Measurements from ENCODE around the gene SIX5.
A peak's percentile ranks its signal among the peaks of the same experiment; 100 is the strongest.
"Not testable (repeated sequence)": the region's sequence is repeated elsewhere in the genome, so short reads cannot be mapped to it uniquely, and the experiment has no call there.

Gene SIX5

DNA sequence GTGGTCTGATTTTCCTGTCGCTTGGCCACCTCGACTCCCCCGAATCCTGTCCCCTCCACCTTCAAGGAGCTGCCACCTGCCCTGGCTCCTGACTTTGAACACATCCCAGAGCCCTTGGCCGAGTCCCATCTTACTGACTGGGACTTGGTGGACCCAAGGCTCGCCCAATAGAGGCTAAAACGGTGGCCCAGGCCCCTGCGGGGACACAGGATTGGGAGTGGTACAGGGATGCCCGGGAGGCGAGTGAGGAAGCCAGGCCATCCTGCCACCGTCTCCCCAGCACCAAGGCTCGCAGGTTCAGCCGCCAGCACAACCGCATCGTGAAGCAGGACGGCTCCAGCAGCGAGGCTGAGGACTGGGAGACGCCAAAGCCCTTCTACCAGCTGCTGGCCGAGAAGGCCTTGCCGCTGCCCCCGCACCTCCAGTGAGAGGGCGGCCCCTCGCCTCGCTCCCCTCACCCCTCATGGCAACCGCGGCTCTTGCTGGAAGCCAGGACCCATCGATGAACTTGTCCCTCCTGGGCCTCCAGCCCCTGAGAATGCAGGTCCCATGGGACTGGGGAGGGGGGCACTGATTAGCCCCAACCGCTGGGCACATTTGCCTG lies 5.3 kb downstream of the SIX5 start:
- Histone ChIP-seq H3K36me3 (ENCODE audit: insufficient read depth, low read length) (no peaks in the 10 kb centered on the region), H3K4me1 (ENCODE audit: insufficient read depth, low read length) (peaks cover 36% of the 10 kb centered on the region), H3K27ac (ENCODE audit: low read depth, low read length) (peak overlapping the region; percentile 92), H3K4me3 (ENCODE audit: low read depth in 1 of 2, low read length in 2 of 2) (peak overlapping the region in 1 of 2 donors; percentile 39), H3K9me3 (ENCODE audit: low read length) (no peaks in the 10 kb centered on the region), H3K27me3 (ENCODE audit: control insufficient read depth in 1 of 2, insufficient read depth in 2 of 2, low read length in 2 of 2) (no peaks in the 10 kb centered on the region), H3K9ac (ENCODE audit: low read length) (peak overlapping the region; percentile 36)

DNA sequence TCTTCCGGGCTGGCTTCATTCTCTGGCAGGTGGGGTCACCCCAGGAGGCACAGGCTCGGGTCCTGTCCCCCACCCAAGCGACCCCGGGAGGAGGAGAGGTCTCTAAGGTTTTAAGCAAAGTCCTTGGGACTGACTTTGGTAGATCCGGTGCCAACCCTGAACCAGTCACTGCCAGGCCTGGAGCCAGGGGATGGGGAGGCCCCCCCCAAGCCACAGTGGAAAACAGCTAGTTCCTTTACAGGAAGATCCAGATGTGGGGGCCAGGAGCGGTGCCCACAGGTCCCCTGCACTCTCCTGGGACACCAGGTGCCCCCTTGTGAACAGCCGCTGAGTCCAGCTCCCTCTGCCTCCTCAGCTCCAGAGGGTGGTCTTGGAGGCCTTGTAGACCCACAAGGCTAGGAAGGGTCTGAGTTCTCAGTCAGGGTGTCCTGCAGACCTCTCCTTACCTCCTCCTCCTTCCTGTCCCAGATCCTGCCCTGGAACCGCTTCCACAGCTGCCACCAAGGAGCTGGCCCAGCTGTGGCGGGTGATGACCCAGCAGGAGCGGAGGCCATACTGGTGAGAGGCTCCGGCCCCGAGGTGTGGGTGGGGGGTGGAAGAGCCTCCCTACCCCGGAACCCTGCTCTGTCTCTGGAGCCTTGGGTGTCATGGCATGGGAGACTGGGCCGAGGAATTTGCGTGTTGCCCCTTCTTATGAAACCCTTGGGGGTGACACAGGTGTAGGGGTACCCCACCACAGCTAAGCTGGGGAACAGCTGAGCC lies 6.0 kb downstream of the SIX5 start:
- Histone ChIP-seq H3K36me3 (ENCODE audit: insufficient read depth, low read length) (no peaks in the 10 kb centered on the region), H3K4me1 (ENCODE audit: insufficient read depth, low read length) (peaks cover 36% of the 10 kb centered on the region), H3K27me3 (ENCODE audit: control insufficient read depth in 1 of 2, insufficient read depth in 2 of 2, low read length in 2 of 2) (no peaks in the 10 kb centered on the region), H3K4me3 (ENCODE audit: low read depth in 1 of 2, low read length in 2 of 2) (no peak overlapping the region), H3K27ac (ENCODE audit: low read depth, low read length) (peak overlapping the region; percentile 10), H3K9ac (ENCODE audit: low read length) (no peak overlapping the region), H3K9me3 (ENCODE audit: low read length) (no peaks in the 10 kb centered on the region)

DNA sequence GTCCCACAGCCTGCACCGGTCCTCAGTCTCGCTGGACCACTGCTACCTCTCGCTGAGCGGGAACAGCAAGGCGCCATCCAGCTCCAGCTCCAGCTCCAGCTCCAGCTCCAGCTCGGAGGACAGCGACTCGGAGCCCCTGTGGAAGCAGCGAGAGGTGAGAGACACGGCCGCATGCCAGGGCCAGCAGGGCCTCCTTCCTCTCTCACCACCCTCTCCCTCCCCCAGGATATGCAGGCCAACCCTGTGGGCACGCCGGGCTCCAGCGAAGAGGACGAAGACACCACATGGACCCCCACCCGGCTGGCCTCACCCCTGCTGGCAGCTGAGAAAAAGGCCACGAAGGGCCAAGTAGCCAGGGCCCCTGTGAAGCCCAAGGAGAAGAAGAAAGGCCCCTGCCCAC lies 7.3 kb downstream of the SIX5 start:
- Histone ChIP-seq H3K4me3 (ENCODE audit: low read depth in 1 of 2, low read length in 2 of 2) (no peak overlapping the region), H3K36me3 (ENCODE audit: insufficient read depth, low read length) (no peaks in the 10 kb centered on the region), H3K27me3 (ENCODE audit: control insufficient read depth in 1 of 2, insufficient read depth in 2 of 2, low read length in 2 of 2) (no peaks in the 10 kb centered on the region), H3K4me1 (ENCODE audit: insufficient read depth, low read length) (peaks cover 36% of the 10 kb centered on the region), H3K9me3 (ENCODE audit: low read length) (no peaks in the 10 kb centered on the region), H3K9ac (ENCODE audit: low read length) (no peak overlapping the region), H3K27ac (ENCODE audit: low read depth, low read length) (no peak overlapping the region)

DNA sequence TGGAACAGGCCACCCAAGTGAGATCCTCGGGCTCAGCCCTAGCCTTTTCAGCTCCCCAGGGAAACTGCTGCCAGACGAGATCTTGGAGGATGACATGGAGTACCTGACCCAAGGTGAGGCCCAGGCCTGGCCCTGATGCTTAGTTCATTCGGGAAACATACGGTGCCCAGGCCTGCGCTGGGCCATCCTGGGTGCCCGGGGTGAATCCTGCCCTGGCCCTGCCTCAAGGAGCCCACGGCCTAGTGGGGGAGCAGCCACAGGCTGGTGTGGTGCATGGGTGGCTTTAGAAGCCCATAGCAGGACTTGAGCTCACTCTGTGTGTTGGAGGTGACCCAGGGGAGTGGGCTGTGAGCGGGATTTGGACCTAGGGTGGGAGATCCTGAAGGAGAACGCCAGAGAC lies 10.1 kb downstream of the SIX5 start:
- Histone ChIP-seq H3K27ac (ENCODE audit: low read depth, low read length) (no peak overlapping the region), H3K36me3 (ENCODE audit: insufficient read depth, low read length) (no peaks in the 10 kb centered on the region), H3K9me3 (ENCODE audit: low read length) (no peaks in the 10 kb centered on the region), H3K4me3 (ENCODE audit: low read depth in 1 of 2, low read length in 2 of 2) (no peak overlapping the region), H3K27me3 (ENCODE audit: control insufficient read depth in 1 of 2, insufficient read depth in 2 of 2, low read length in 2 of 2) (no peaks in the 10 kb centered on the region), H3K4me1 (ENCODE audit: insufficient read depth, low read length) (peaks cover 8% of the 10 kb centered on the region), H3K9ac (ENCODE audit: low read length) (no peak overlapping the region)

DNA sequence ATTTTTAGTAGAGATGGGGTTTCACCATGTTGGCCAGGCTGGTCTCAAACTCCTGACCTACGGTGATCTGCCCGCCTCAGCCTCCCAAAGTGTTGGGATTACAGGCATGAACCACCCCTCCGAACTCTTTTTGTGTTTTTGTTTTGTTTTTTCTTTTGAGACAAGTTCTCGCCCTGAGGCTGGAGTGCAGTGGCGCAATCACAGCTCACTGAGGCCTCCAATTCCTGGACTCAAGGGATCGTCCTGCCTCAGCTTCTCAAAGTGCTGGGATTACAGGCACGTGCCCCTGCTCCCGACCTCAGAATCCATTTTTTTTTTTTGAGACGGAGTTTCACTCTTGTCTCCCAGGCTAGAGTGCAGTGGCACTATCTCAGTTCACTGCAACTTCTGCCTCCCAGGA lies 11.4 kb downstream of the SIX5 start:
- Histone ChIP-seq H3K27ac (ENCODE audit: low read depth, low read length) (no peak overlapping the region), H3K9ac (ENCODE audit: low read length) (no peak overlapping the region), H3K27me3 (ENCODE audit: control insufficient read depth in 1 of 2, insufficient read depth in 2 of 2, low read length in 2 of 2) (no peaks in the 10 kb centered on the region), H3K36me3 (ENCODE audit: insufficient read depth, low read length) (no peaks in the 10 kb centered on the region), H3K9me3 (ENCODE audit: low read length) (no peaks in the 10 kb centered on the region), H3K4me3 (ENCODE audit: low read depth in 1 of 2, low read length in 2 of 2) (no peak overlapping the region), H3K4me1 (ENCODE audit: insufficient read depth, low read length) (no peaks in the 10 kb centered on the region)

DNA sequence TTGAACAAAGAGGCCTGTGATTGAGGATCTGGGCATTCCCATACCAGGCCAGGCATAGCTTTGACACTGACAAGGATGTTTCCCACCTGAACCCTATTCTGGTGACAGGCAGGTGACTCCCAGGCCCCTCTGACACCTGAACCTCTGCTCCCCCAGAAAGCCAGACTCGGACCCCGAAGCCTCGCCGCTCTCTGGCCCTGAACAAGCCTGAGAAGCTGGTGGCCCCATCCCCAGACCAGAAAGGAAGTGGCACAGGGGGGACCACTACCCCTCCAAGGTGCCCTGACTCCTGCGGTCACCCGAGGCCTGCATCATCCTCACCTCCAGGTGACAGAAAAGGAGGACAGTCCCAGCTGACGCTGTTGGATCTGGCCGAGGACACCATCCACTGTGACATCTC lies 14.7 kb downstream of the SIX5 start:
- H3K9me3 ChIP-seq (ENCODE audit: low read length) = no peaks in the 10 kb centered on the region
- H3K4me3 ChIP-seq (ENCODE audit: low read depth in 1 of 2, low read length in 2 of 2) = no peak overlapping the region
- no peaks in the 10 kb centered on the region for H3K36me3 ChIP-seq (ENCODE audit: insufficient read depth, low read length)
- no peaks in the 10 kb centered on the region for H3K4me1 ChIP-seq (ENCODE audit: insufficient read depth, low read length)
- no peak overlapping the region for H3K27ac ChIP-seq (ENCODE audit: low read depth, low read length)
- H3K27me3 ChIP-seq (ENCODE audit: control insufficient read depth in 1 of 2, insufficient read depth in 2 of 2, low read length in 2 of 2) = no peaks in the 10 kb centered on the region
- no peak overlapping the region for H3K9ac ChIP-seq (ENCODE audit: low read length)

DNA sequence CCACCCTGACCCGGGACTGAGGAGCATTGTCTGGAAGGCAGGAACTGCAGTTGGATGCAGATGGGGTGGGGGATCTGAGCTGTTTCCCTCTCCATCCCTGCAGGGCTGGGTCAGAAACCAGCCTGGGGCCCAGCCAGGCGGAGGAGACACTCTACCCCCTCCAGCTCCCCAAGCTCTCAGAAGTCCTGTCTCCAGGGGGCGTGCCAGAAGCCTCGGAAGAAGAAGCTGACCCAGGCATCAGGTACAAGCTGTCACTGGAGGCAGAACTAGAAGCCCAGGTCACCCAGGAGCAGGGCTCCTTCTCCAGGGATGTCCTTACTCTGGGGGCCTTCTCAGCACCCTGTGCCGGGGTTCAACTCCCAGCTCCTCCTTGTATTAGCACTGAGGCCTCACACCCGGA lies 15.5 kb downstream of the SIX5 start:
- H3K9ac ChIP-seq (ENCODE audit: low read length) = no peak overlapping the region
- no peak overlapping the region for H3K27ac ChIP-seq (ENCODE audit: low read depth, low read length)
- H3K27me3 ChIP-seq (ENCODE audit: control insufficient read depth in 1 of 2, insufficient read depth in 2 of 2, low read length in 2 of 2) = no peaks in the 10 kb centered on the region

DNA sequence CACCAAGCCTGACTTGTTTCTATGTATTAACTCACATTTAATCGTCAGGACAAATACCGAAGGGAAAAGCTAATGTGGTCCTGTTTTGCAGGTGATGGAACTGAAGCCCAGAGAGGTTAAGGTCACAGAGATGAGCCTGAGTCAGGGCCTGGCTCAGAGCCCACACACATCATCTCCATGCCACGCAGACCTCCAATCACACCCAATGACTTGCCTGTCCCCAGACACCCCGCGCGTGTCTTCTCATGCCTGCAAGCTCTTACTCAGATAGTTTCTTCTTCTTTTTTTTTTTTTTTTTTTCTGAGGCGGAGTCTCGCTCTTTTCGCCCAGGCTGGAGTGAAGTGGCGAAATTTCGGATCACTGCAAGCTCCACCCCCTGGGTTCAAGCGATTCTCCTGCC lies 16.4 kb downstream of the SIX5 start:
- Histone ChIP-seq H3K9me3 (ENCODE audit: low read length) (no peaks in the 10 kb centered on the region), H3K27ac (ENCODE audit: low read depth, low read length) (no peak overlapping the region)

More for the DNA sequence above, 15.5 kb downstream of the SIX5 start:
- no peak overlapping the region for H3K4me3 ChIP-seq (ENCODE audit: low read depth in 1 of 2, low read length in 2 of 2)
- no peaks in the 10 kb centered on the region for H3K9me3 ChIP-seq (ENCODE audit: low read length)
- H3K4me1 ChIP-seq (ENCODE audit: insufficient read depth, low read length) = no peaks in the 10 kb centered on the region
- H3K36me3 ChIP-seq (ENCODE audit: insufficient read depth, low read length) = no peaks in the 10 kb centered on the region

DNA sequence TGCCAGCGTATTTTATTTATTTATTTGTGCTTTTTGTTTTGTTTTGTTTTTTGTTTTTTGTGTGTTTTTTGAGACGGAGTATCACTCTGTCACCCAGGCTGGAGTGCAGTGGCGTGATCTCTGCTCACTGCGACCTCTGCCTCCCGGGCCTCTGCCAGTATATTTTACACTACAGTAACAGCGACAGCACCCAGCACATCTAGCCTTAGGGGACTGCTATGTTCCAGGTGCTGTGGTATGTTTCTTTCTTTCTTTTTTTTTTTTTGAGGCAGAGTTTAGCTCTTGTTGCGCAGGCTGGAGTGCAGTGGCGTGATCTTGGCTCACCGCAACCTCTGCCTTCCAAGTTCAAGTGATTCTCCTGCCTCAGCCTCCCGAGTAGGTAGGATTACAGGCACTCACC lies 17.6 kb downstream of the SIX5 start:
- H3K36me3 ChIP-seq (ENCODE audit: insufficient read depth, low read length); H3K27ac ChIP-seq (ENCODE audit: low read depth, low read length); H3K9ac ChIP-seq (ENCODE audit: low read length); H3K27me3 ChIP-seq (ENCODE audit: control insufficient read depth in 1 of 2, insufficient read depth in 2 of 2, low read length in 2 of 2); H3K4me1 ChIP-seq (ENCODE audit: insufficient read depth, low read length); H3K4me3 ChIP-seq (ENCODE audit: low read depth in 1 of 2, low read length in 2 of 2); H3K9me3 ChIP-seq (ENCODE audit: low read length): not testable (repeated sequence)

More for the DNA sequence above, 16.4 kb downstream of the SIX5 start:
- Histone ChIP-seq H3K36me3 (ENCODE audit: insufficient read depth, low read length) (no peaks in the 10 kb centered on the region), H3K4me3 (ENCODE audit: low read depth in 1 of 2, low read length in 2 of 2) (no peak overlapping the region), H3K9ac (ENCODE audit: low read length) (no peak overlapping the region), H3K4me1 (ENCODE audit: insufficient read depth, low read length) (no peaks in the 10 kb centered on the region), H3K27me3 (ENCODE audit: control insufficient read depth in 1 of 2, insufficient read depth in 2 of 2, low read length in 2 of 2) (no peaks in the 10 kb centered on the region)

DNA sequence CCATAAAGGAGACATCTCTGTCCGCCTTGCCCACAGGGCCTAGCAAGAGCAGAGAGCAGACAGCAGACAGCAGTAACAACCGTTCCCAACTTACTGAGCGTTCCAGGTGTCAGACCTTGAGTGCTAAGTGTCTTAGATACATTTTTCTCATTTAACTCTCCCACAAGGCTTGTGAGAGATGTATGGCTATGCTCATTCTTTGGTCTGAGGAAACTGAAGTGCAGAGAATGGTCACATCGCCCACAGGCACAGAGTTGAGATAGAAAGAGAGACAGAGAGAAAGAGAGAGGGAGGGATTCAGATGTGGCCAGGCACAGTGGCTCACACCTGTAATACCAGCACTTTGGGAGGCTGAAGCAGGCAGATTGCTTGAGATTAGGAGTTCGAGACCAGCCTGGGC lies 21.5 kb downstream of the SIX5 start:
- Histone ChIP-seq H3K27me3 (ENCODE audit: control insufficient read depth in 1 of 2, insufficient read depth in 2 of 2, low read length in 2 of 2) (peaks cover 0 to 3% of the 10 kb centered on the region in 2 donors), H3K9ac (ENCODE audit: low read length) (no peak overlapping the region), H3K27ac (ENCODE audit: low read depth, low read length) (no peak overlapping the region), H3K36me3 (ENCODE audit: insufficient read depth, low read length) (no peaks in the 10 kb centered on the region), H3K4me1 (ENCODE audit: insufficient read depth, low read length) (no peaks in the 10 kb centered on the region), H3K9me3 (ENCODE audit: low read length) (no peaks in the 10 kb centered on the region), H3K4me3 (ENCODE audit: low read depth in 1 of 2, low read length in 2 of 2) (no peak overlapping the region)

DNA sequence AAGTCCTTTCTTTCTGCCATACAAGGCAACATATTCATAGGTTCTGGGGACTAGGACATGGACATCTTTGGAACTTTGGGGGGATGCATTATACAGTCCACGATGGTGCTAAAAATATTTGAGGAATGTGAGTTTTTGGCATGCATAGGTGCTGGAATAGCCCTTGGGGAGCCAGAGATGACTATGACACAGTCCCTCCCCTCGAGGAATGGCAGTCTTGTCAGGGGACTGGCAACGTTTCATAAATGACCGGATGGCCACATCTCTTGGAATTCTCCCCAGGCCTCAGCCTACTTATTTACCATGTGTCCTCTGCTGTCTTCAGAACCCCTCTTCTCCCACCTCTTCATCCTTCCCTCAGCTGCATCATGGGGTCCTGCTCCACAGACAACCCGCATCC lies 22.2 kb downstream of the SIX5 start:
- Histone ChIP-seq H3K4me1 (ENCODE audit: insufficient read depth, low read length) (no peaks in the 10 kb centered on the region), H3K27me3 (ENCODE audit: control insufficient read depth in 1 of 2, insufficient read depth in 2 of 2, low read length in 2 of 2) (peaks cover 0 to 3% of the 10 kb centered on the region in 2 donors), H3K4me3 (ENCODE audit: low read depth in 1 of 2, low read length in 2 of 2) (no peak overlapping the region), H3K27ac (ENCODE audit: low read depth, low read length) (no peak overlapping the region), H3K9ac (ENCODE audit: low read length) (no peak overlapping the region), H3K9me3 (ENCODE audit: low read length) (no peaks in the 10 kb centered on the region), H3K36me3 (ENCODE audit: insufficient read depth, low read length) (no peaks in the 10 kb centered on the region)

DNA sequence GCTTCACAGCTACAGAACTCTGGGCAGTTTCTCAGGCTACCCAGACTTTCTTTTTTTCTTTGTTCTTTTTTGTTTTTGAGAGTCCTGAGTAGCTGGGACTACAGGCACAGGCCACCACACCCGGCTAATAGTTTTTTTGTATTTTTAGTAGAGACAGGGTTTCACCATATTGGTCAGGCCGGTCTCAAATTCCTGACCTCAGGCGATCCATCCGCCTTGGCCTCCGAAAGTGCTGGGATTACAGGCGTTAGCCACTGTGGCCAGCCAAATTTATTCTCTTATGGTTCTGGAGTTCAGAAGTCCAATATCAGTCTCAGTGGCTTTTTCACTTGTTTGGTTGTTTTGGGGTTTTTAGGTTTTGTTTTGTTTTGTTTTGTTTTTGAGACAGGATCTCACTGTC lies 23.4 kb downstream of the SIX5 start:
- Histone ChIP-seq H3K27ac (ENCODE audit: low read depth, low read length) (no peak overlapping the region), H3K27me3 (ENCODE audit: control insufficient read depth in 1 of 2, insufficient read depth in 2 of 2, low read length in 2 of 2) (peaks cover 0 to 3% of the 10 kb centered on the region in 2 donors), H3K4me1 (ENCODE audit: insufficient read depth, low read length) (no peaks in the 10 kb centered on the region), H3K9ac (ENCODE audit: low read length) (no peak overlapping the region), H3K9me3 (ENCODE audit: low read length) (no peaks in the 10 kb centered on the region), H3K4me3 (ENCODE audit: low read depth in 1 of 2, low read length in 2 of 2) (no peak overlapping the region), H3K36me3 (ENCODE audit: insufficient read depth, low read length) (no peaks in the 10 kb centered on the region)
